GM21576 (cell line): ENCODE results near the gene PILRA.
"Not testable (repeated sequence)": the region's sequence is repeated elsewhere in the genome, so short reads cannot be mapped to it uniquely, and the experiment has no call there.

Experiments
- ATAC-seq: cut with Tn5 transposase; IDR thresholded peaks from one replicate; pipeline ENCODE4 v1.9.1; 2021; ENCODE audit warnings: mild to moderate bottlenecking, moderate library complexity; ENCODE audit not compliant: unreplicated experiment

The PILRA gene

GRCh38 chr7:100373261-100373831, at the start of gene PILRA:
Gene PILRA, plus strand, starts transcription at chr7:100373487. Its CDS starts 170 bp downstream, at chr7:100373657.
- no peak for ATAC-seq

DNA sequence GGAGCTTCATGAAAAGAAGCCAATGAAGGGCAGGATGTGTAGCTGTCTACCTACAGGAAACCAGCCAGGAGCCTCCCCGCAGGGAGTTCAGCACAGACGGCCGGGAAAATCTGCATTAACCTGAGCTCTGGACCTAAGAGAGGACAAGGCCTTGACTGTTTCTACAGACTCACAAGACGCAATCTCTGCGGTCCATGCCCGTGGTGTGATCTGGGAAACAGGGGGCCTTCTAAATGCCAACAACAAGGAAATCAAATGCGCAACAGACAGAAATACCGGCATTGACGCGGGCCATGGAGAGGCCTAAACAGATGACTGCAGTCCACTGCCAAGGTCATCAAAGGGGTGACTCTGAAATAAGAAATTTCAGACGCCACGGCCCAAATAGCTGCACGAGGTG, 49.1 kb upstream of the PILRA start:
- ATAC-seq = not testable (repeated sequence)

DNA sequence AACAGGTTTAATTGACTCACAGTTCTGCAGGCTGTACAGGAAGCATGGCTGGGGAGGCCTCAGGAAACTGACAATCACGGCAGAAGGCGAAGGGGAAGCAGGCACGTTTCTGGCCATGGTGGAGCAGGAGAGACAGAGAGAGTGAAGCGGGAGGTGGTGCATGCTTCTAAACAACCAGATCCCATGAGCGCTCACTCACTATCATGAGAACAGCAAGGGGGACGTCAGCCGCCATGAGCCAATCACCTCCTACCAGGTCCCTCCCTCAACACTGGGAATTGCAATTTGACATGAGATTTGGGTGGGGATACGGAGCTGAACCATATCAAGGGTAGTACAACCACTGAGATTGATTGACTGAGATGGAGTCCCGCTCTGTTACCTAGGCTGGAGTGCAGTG, 47.6 kb upstream of the PILRA start:
- ATAC-seq = not testable (repeated sequence)

- ATAC-seq = not testable (repeated sequence)
Measured at GRCh38 chr7:100326914-100327313, 46.4 kb upstream of the PILRA start.

DNA sequence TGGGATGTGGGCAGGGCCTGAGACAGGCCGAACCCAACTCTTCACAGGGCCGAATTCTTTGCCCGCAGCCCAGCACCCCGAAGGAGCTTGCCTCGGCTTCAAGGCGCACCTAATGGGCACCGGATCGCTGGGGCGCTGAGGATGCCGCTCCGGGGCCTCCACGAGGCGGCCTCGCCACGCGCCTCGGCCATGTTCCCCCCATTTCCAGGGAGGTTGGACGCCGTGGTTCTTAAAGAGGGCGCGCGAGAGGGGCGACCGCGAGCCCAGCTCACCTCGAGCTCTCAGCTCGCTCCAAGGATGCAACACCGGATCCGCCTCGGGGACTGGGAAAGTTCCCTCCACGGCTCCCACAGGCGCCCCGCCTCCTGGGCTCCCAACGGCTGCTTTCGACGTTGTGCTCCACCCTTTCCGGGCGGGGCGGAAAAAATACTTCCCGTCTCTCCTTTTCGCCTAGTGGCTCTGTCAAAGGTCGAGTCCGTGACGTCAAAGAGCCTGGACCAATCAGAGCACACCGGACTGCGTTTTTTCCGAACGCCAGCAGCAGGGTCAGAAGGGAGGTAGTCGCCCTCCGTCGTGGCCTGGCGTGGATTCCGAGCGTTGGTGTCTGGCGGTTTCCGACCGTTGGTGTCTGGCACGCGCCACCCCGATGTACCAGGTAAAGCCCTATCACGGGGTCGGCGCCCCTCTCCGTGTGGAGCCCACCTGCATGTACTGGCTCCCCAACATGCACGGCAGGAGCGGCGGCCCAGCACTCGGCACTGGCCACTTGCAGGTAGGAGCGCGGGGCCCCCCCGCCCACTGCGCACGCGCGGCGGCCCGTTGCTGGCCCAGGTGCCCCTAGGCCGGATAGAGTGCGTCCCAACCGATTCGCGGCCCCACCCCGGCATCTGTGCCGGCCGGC, 37.5 kb upstream of the PILRA start:
- peak; percentile 93 for ATAC-seq

- not testable (repeated sequence) for ATAC-seq
Measured at GRCh38 chr7:100338083-100338696, 35.1 kb upstream of the PILRA start.

- ATAC-seq = not testable (repeated sequence)
Measured at GRCh38 chr7:100341286-100341685, 32.0 kb upstream of the PILRA start.

DNA sequence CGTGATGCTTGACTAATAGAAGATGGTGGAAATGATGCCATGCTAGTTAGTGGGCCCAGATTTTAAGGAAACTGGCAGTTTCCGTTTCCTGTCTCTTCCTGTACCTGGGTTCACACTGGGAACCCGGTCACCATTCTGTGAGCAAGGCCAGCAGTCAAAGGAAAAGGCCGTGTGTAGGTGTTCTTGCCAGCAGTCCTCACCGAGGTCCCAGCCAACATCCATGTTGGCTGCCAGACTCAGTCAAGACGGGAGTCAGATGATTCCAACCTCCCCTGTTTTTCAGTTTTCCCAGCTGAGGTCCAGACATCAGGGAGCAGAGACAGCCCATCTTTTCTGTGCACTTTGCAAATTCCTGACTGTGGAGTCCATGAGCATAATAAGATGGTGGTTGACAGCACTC, 30.5 kb upstream of the PILRA start:
- no peak for ATAC-seq

DNA sequence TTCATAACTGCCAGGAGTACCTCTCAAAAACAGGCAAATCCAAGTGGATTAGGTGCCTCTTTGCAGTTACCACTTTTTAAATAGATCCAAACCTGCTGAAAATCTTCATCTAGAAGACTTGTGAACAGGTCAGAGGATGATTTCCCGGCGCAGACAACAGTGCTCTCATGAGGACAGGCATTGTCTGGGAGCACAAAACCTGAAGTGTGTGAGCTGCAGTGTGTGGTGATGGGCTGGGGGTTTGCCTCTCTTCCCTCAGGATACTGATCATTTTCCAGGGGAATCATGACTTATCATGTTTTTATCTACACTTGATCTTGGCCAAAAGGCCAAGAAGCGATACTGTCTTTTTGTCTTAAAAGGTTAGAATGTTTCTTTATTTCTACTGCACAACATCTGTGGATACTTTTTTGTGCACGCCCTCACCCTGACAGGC, 29.1 kb upstream of the PILRA start:
- not testable (repeated sequence) for ATAC-seq

DNA sequence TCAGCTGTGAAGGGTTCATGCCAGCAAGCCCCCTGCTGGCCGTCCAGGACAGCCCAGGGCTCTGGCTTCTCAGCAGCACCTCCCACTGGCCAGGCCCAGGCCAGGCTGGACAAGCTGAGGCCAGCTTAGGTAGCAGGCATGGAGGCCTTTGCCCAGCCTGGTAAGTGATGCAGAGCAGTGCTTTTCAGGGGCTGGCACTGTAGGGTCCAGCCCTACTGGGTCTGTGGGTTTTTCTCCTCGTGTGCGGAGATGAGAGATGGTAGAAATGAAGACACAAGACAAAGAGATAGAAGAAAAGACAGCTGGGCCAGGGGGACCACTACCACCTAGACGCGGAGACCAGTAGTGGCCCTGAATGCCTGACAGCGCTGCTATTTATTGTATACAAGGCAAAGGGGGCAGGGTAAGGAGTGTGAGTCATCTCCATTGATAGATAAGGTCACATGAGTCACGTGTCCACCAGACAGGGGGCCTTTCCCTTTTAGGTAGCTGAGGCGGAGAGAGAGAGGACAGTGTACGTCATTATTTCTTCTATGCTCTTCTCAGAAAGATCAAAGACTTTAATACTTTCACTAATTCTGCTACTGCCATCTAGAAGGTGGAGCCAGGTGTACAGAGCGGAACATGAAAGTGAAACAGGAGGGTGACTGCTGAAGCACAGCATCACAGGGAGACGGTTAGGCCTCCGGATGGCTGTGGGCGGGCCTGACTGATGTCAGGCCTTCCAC, 28.6 kb upstream of the PILRA start:
- ATAC-seq = peak; percentile 70

DNA sequence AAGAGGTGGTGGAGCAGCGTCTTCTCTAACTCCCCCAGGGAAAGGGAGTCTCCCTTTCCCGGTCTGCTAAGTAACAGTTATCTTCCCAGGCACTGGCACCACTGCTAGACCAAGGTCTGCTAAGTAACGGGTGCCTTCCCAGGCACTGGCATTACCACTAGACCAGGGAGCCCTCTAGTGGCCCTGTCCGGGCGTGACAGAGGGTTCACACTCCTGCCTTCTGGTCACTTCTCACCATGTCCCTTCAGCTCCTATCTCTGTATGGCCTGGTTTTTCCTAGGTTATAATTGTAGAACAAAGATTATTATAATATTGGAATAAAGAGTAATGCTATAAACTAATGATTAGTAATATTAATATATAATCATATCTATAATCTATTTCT, 28.0 kb upstream of the PILRA start:
- peak; percentile 27 for ATAC-seq

- no peak for ATAC-seq
Measured at GRCh38 chr7:100346921-100347320, 26.4 kb upstream of the PILRA start.

DNA sequence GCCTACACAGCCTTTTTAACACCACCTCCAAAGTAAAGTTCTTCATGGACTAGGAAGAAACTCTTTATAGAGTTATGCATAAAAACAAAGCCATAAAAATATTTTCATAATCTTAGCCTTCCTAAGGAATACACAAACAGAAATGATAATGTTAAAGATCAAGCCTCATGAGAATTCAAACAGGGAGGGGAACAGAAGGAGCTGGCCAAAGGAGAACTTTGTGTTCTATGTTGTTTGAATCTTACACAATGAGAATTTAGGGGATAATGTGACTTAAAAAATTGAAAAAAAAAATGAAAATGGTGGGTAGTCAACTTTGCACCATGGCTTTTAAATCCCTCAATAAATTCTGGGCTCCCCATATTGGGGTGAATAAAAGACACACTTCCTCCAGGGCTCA, 24.5 kb upstream of the PILRA start:
- ATAC-seq = no peak

DNA sequence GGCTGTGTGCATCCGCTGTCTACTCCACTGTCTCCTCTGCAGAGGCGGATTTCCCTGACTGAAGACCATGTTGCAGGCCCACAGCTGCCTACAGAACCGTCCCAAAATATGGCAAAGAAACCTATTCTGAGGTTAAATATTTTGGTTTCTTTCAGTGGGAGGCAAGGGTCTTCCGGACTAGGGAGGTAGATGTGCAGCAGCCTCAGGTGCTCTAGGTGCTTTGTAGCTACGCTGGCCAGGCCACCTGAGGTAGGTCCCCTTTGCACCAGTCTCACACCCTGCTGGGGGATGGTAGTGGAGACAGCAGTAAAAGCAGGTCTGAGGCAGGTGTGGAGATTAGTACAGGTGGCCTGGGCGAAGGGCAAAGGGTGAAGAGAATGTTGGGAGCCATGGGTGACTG, 23.5 kb upstream of the PILRA start:
- no peak for ATAC-seq

GRCh38 chr7:100351657-100352058, 21.6 kb upstream of the PILRA start:
- ATAC-seq = no peak

DNA sequence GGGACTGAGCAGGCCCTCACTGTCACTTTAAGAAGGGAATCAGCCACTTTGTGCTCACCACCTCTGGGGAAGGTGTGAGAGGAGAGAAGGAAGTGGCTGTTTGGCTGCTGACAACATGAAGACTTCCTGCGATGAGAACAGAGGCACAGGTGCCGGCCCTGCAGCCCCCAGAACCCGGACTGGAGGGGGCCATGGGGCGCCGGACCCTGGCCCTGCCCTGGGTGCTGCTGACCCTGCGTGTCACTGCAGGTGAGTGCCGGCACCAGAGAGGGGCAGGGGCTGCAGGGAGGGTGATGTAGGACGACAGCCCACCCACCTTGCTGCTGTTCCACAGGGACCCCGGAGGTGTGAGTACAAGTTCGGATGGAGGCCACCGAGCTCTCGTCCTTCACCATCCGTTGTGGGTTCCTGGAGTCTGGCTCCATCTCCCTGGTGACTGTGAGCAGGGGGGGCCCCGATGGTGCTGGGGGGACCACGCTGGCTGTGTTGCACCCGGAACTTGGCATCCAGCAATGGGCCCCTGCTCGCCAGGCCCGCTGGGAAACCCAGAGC, 21.0 kb upstream of the PILRA start:
- ATAC-seq = not testable (repeated sequence)

- ATAC-seq = no peak
Measured at GRCh38 chr7:100352984-100353684, 20.2 kb upstream of the PILRA start.

- ATAC-seq = no peak
Measured at GRCh38 chr7:100353685-100354330, 19.5 kb upstream of the PILRA start.

- no peak for ATAC-seq
Measured at GRCh38 chr7:100356416-100357068, 16.7 kb upstream of the PILRA start.
